ENCODE measurements around the gene GNG12. TPM values are rescaled to one million over a fixed set of nuclear protein-coding genes. Genes with fewer than 3 reads are reported as not detected.

The GNG12 gene
- total RNA-seq, 1 donor from 2014 or later, result 0.05 TPM

DNA sequence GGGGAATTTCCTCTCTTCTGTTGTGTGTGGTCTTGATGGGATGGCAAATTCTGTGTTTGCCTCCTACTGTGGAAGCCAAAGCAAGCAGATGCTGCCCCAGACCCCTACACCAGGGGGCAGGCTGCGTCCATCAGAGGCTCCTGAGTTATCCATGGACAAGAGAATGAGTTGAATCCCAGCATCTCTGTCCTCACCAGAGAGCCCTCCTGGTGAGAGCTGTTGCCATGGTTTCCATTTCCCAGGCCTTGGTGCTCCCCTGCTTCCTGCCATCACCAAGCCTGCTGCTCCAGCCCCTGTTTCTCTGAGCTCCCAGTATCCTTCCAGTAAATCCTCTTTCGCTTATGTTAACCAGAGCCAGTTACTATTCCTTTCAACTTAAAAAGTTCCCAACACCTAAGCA lies 20.4 kb upstream of the GNG12 start:
- no peaks in the 10 kb centered on the region for H3K9me3 Mint-ChIP-seq
- H3K4me1 Mint-ChIP-seq, result no peaks in the 10 kb centered on the region
- H3K27ac Mint-ChIP-seq, result no peak overlapping the region
- DNase-seq, result peak; percentile 62
- H3K36me3 Mint-ChIP-seq (ENCODE audit: low read depth), result no peaks in the 10 kb centered on the region
- peaks cover 9% of the 10 kb centered on the region for H3K27me3 Mint-ChIP-seq
- intact Hi-C loops (cut with micrococcal nuclease), result loop anchor here (2.0 to 10.0 kb wide), 3 partner anchors 263 to 1881 kb away; no protein-coding TSS in a partner anchor
- H3K4me3 Mint-ChIP-seq, result no peak overlapping the region

DNA sequence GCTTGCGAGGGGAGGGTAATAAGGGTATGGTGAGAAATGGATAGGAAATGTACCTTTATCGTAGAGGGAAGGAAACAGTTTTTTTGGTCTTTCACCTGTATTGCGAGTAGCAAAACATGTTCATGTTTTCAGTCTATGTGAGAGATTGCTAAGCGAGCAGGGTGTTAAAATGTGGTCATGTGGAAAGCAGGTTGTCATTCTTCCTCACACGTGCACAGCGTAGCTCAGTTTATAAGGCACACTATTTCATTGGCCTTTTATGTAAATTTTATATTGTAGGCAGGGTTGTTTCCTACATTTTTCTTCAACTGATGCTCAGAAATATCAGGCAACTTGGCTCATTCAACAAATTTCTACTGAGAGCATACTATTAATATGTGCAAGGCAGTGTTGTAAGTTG lies 18.5 kb upstream of the GNG12 start:
- DNase-seq, result no peak
- Mint-ChIP-seq H3K9me3 (no peaks in the 10 kb centered on the region), H3K4me1 (no peaks in the 10 kb centered on the region), H3K36me3 (ENCODE audit: low read depth) (no peaks in the 10 kb centered on the region), H3K4me3 (no peak overlapping the region), H3K27me3 (peaks cover 11% of the 10 kb centered on the region), H3K27ac (no peak overlapping the region)
- intact Hi-C loops (cut with micrococcal nuclease), result loop anchor here (2.0 to 10.0 kb wide), 3 partner anchors 265 to 1883 kb away; no protein-coding TSS in a partner anchor

DNA sequence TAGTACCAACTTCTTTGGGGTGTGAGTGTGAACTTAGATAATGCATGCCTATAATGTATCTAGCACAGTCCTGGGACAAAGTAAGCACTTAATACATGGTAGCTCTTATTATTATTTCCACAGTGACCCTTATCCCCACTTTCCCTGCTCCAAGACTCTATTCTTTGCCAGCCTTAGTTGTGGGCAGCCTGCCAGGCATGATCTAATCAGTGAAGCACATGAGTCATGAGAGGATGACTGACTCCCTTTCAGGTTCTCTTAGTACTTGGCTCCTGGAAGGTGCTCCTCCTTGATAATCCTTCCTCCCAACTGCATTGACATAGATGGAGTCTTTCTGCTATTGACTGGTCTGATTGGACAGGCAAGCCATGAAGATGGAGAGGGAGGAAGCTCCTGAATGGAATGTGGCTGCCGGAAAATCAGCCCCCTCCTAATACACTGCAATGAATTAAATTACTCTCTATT lies 17.4 kb upstream of the GNG12 start:
- H3K27ac Mint-ChIP-seq, result no peak overlapping the region
- H3K36me3 Mint-ChIP-seq (ENCODE audit: low read depth), result no peaks in the 10 kb centered on the region
- DNase-seq, result no peak
- H3K27me3 Mint-ChIP-seq, result peaks cover 10% of the 10 kb centered on the region
- intact Hi-C loops (cut with micrococcal nuclease), result loop anchor here (10.0 kb wide), 2 partner anchors 494 to 1884 kb away; no protein-coding TSS in a partner anchor
- no peaks in the 10 kb centered on the region for H3K9me3 Mint-ChIP-seq
- H3K4me3 Mint-ChIP-seq, result no peak overlapping the region
- no peaks in the 10 kb centered on the region for H3K4me1 Mint-ChIP-seq

DNA sequence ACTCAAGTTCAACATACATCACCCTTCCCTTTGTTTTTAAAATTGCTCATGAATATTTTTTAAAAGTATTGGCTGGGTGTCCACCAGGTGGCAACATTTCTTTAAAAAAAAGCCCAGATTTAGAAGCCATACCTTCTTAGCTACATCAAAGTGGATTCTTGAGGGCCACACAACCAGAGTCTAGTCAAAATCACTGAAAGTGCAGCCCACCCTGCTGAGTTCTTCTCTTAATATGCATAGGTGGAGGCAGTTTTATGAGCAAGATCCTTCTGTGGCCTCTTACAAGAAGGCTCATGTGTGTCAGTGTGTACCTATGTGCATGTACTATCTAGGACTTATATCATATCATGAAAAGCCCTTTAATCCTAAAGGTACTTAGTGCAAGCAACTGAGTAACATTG lies 16.9 kb upstream of the GNG12 start:
- no peak overlapping the region for H3K27ac Mint-ChIP-seq
- H3K36me3 Mint-ChIP-seq (ENCODE audit: low read depth), result no peaks in the 10 kb centered on the region
- no peaks in the 10 kb centered on the region for H3K4me1 Mint-ChIP-seq
- intact Hi-C loops (cut with micrococcal nuclease), result loop anchor here (10.0 kb wide), 2 partner anchors 495 to 1885 kb away; no protein-coding TSS in a partner anchor
- H3K27me3 Mint-ChIP-seq, result peaks cover 7% of the 10 kb centered on the region
- H3K9me3 Mint-ChIP-seq, result no peaks in the 10 kb centered on the region
- no peak overlapping the region for H3K4me3 Mint-ChIP-seq
- peak; percentile 60 for DNase-seq

DNA sequence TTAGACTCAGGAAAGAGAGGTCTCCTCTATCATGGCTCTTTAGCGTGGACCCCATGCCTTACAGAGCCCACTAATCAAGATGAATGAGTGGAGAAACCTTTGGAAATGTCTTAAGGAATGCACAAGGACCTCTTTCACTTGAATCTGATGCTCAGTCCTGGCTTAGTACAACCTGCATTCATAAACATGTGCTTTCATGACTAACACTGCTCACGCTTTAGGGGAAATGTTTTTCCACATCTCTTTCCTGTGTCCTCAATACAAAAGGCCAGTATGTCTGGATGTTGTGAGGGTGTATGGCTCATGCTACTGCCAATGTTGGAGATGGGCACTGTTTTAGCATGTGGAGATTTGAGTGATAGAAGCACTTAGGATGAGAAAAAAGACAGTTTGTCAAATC lies 14.2 kb upstream of the GNG12 start:
- H3K4me1 Mint-ChIP-seq, result no peaks in the 10 kb centered on the region
- H3K27me3 Mint-ChIP-seq, result peaks cover 19% of the 10 kb centered on the region
- H3K27ac Mint-ChIP-seq, result no peak overlapping the region
- DNase-seq, result no peak
- intact Hi-C loops (cut with micrococcal nuclease), result no loop called here
- H3K36me3 Mint-ChIP-seq (ENCODE audit: low read depth), result no peaks in the 10 kb centered on the region
- H3K9me3 Mint-ChIP-seq, result no peaks in the 10 kb centered on the region
- no peak overlapping the region for H3K4me3 Mint-ChIP-seq

DNA sequence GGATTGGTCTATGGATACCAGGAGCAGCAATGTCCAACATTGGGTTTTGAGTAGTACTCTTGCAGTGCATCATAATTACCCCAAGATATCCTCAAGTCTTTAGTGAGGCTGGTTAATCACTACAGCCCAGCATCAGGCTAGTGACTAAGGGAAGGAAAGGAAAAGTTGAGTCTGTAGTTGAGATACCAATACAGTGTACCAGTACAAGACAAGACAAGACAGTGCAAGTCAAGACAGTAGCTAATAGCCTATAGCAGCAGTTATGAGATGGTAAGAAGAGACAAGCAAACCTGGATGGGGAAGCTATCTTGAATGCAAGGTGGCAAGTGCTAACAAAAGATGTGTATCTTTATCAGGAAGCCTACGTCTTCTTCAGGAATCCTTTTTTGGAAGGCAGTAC lies 13.3 kb upstream of the GNG12 start:
- Mint-ChIP-seq H3K4me1 (no peaks in the 10 kb centered on the region), H3K27me3 (peaks cover 19% of the 10 kb centered on the region), H3K36me3 (ENCODE audit: low read depth) (no peaks in the 10 kb centered on the region), H3K4me3 (no peak overlapping the region), H3K9me3 (no peaks in the 10 kb centered on the region), H3K27ac (no peak overlapping the region)
- intact Hi-C loops (cut with micrococcal nuclease), result no loop called here
- DNase-seq, result no peak

DNA sequence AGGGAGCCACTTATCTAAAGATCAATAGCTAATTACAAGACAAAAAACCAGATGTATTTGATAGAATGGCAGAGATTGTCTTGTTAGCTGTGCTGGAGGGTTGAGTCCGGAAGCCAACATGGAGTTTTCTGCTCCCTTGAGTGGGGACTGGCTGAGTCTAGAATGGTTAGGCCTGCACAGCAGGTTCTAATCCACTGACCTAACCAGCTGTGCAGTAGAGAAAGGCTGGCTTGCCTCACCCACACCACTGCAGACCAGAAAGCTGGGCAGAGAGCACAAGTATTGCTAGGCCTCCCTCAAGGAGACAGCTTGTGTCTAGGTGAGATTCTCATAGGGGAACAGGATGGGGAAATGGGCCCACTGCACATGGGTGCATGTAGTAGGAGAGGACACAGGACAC lies 11.7 kb upstream of the GNG12 start:
- H3K36me3 Mint-ChIP-seq (ENCODE audit: low read depth), result no peaks in the 10 kb centered on the region
- H3K4me3 Mint-ChIP-seq, result no peak overlapping the region
- intact Hi-C loops (cut with micrococcal nuclease), result no loop called here
- peaks cover 25% of the 10 kb centered on the region for H3K27me3 Mint-ChIP-seq
- DNase-seq, result no peak
- H3K9me3 Mint-ChIP-seq, result no peaks in the 10 kb centered on the region
- no peaks in the 10 kb centered on the region for H3K4me1 Mint-ChIP-seq
- H3K27ac Mint-ChIP-seq, result no peak overlapping the region

DNA sequence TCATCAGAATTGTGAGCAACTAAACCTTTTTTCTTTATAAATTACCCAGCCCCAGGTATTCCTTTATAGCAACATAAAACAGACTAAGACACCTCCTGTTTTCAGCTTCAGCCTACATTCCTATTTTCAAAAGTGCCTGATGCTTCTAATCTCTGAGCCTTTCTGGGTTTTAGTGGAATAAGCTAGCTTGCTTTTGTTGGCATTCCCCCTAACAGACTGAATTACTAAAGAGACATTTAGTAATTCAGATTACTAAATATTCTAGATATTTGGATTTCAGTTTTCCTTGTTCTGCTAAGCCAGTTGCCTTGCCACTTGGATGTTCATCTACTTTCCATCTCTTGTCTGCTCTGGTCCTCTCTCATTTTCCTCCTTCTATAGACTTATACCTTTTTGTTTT lies 10.5 kb upstream of the GNG12 start:
- Mint-ChIP-seq H3K27me3 (peaks cover 34% of the 10 kb centered on the region), H3K27ac (no peak overlapping the region)

DNA sequence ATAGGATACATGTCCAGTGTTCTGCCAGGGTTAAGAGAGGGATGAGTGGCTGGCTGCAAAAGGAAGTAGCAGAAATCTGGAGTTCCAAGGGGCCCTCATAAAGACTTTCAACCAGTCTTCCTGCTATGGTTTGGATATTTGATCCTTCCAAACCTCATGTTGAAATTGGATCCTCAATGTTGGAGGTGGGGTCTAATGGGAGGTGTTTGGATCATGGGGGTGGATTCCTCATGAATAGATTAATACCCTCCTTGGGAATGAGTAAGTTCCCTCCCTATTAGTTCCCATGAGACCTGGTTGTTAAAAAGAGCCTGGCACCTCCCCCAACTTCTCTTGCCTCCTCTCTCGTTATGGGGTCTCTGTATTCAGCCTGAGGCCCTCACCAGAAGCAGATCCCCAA lies 10.1 kb upstream of the GNG12 start:
- no peaks in the 10 kb centered on the region for H3K4me1 Mint-ChIP-seq
- H3K27me3 Mint-ChIP-seq, result peaks cover 38% of the 10 kb centered on the region

More for the DNA sequence above, 10.5 kb upstream of the GNG12 start:
- intact Hi-C loops (cut with micrococcal nuclease), result no loop called here
- no peaks in the 10 kb centered on the region for H3K9me3 Mint-ChIP-seq
- DNase-seq, result no peak
- H3K36me3 Mint-ChIP-seq (ENCODE audit: low read depth), result no peaks in the 10 kb centered on the region
- no peak overlapping the region for H3K4me3 Mint-ChIP-seq
- H3K4me1 Mint-ChIP-seq, result no peaks in the 10 kb centered on the region

DNA sequence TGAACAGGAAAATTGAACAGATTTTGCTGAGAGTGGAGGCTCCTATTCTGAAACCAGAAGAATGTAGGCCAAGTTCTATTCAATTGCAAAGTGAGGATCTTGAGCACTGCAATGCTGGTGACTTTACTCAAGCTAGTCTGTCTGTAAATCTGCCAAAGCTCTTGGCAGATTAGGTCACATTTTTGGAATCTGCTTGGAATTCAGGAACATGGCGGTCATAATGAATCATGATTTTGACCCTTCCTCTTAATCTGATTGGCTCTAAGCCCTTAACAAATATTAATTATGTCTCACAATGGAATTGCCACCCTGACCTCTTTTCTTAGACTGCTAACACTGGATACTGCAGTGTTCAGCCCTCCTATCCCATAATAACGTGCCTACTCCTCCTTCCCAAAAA lies 7.2 kb upstream of the GNG12 start:
- no peaks in the 10 kb centered on the region for H3K4me1 Mint-ChIP-seq
- no peaks in the 10 kb centered on the region for H3K9me3 Mint-ChIP-seq
- DNase-seq, result no peak
- H3K4me3 Mint-ChIP-seq, result no peak overlapping the region
- H3K36me3 Mint-ChIP-seq (ENCODE audit: low read depth), result no peaks in the 10 kb centered on the region
- intact Hi-C loops (cut with micrococcal nuclease), result no loop called here
- no peak overlapping the region for H3K27ac Mint-ChIP-seq
- peaks cover 55% of the 10 kb centered on the region for H3K27me3 Mint-ChIP-seq

More for the DNA sequence above, 10.1 kb upstream of the GNG12 start:
- H3K9me3 Mint-ChIP-seq, result no peaks in the 10 kb centered on the region
- intact Hi-C loops (cut with micrococcal nuclease), result no loop called here
- no peak for DNase-seq
- no peak overlapping the region for H3K4me3 Mint-ChIP-seq
- no peaks in the 10 kb centered on the region for H3K36me3 Mint-ChIP-seq (ENCODE audit: low read depth)
- H3K27ac Mint-ChIP-seq, result no peak overlapping the region

DNA sequence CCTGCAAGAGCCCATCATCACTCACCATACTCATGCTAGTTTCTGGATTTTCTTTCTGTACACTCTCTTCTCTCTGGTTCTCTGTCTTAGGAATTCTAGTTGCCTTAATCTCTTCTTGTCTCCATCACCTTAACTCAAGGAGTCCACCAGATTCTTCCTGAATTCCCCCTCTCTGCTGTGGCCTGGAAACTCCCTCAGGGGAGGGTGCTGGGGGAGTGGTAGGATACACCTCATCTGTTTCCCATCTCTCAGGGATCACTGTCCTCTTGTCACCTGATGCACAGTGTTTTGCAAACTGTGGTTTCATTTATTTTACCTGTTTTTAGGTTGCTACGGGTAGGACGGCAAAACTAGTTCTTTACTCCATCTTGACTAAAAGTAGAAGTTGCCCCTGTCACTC lies 6.6 kb upstream of the GNG12 start:
- H3K27ac Mint-ChIP-seq, result no peak overlapping the region
- no peaks in the 10 kb centered on the region for H3K36me3 Mint-ChIP-seq (ENCODE audit: low read depth)
- no peaks in the 10 kb centered on the region for H3K4me1 Mint-ChIP-seq
- DNase-seq, result no peak
- H3K4me3 Mint-ChIP-seq, result no peak overlapping the region
- intact Hi-C loops (cut with micrococcal nuclease), result no loop called here
- H3K9me3 Mint-ChIP-seq, result no peaks in the 10 kb centered on the region
- peaks cover 55% of the 10 kb centered on the region for H3K27me3 Mint-ChIP-seq

DNA sequence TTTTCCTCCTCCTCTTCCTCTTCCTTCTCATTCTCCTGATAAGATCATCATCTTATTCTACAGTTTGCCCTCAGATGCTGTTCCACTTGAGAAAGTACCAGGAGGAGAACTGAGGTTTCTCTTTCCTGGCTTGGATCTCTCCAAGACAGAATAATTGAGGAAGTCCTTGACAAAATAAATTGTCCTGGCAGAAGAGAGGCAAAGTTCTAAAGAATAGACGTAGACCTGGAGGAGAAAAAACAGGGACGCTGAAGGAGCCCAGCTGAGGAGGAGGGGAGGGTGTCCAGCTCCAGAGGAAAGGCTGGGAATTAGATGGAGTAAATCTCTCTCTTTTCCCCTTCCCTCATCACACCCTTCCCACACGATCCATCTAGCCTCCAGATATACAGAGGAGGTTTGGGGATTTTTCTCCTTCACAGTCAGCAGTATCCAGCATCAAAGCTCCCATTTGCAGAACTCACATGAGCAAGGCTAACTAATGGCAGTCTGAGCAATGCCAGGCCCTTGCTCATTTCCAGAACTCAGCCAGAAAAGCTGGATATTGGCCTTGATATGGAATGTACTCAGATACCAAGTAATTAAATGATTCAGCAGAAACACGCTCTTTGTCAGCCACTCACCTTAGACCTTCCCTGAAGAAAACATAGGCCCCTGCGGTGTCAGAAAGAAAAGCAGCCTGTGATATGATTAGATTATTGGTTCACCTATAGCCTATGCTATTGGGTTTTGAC lies 5.1 kb upstream of the GNG12 start:
- DNase-seq, result no peak
- Mint-ChIP-seq H3K36me3 (ENCODE audit: low read depth) (no peaks in the 10 kb centered on the region), H3K27ac (no peak overlapping the region), H3K4me1 (no peaks in the 10 kb centered on the region), H3K27me3 (peaks cover 66% of the 10 kb centered on the region), H3K4me3 (no peak overlapping the region), H3K9me3 (no peaks in the 10 kb centered on the region)
- intact Hi-C loops (cut with micrococcal nuclease), result no loop called here

DNA sequence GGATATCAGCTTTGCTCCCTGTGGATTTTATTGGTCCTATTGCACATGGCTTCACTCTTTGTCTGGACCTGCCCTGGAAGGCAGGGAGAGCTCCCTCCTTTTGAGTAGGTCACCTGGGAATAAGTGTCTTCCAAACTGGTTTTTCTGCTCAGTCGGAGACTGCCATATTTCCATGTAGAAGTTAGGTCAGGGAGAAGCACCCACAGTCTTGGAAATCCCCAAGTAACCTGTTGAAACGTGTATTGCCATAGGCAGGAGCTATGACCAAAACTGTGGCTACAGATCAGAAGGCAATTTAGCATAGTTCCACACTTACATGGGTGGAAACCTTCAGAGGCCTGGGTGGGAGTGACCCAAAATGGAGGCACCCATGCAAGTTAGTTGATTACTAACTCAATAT lies 3.5 kb upstream of the GNG12 start:
- Mint-ChIP-seq H3K27ac (no peak overlapping the region), H3K36me3 (ENCODE audit: low read depth) (no peaks in the 10 kb centered on the region), H3K27me3 (peaks cover 67% of the 10 kb centered on the region), H3K4me3 (no peak overlapping the region), H3K9me3 (no peaks in the 10 kb centered on the region), H3K4me1 (peaks cover 8% of the 10 kb centered on the region)
- intact Hi-C loops (cut with micrococcal nuclease), result no loop called here
- DNase-seq, result no peak

DNA sequence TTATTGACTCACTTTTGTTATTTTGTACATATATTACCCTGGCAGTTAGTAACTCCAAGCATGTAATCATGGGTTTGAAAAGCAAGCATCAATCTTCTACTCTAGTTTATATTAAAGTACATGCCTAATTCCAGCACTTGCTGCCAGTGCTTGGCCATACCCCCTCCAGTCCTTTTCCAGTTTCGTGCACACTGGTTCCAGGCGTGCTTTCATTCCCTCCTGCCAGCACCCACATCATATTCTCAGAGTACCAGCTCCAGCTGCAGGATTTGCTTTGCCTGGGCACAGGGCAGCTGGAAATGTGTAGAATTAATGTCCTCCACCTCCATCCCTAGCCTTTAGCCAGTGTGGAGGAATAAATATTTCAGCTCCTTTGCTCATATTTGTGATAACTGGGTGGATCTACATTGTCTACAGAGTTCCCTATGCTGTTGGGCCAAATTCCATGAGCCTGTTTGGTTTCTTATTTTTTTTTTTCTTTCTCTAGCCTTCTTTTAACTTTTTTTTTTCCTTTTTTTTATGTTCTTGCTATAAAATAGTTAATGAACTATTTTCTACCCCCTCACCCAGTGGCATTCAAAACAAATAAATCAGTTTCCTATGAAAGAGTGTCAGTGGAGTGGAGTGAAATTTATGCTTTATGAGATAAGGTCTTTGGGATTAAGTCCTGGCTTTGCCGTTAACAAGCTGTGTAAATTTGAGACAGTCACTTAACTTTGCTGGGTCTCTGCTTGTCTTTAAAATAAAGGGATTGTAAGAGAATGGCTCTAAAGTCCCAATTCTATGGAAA lies 2.6 kb upstream of the GNG12 start:
- intact Hi-C loops (cut with micrococcal nuclease), result no loop called here
- peaks cover 9% of the 10 kb centered on the region for H3K4me1 Mint-ChIP-seq
- no peak for DNase-seq
- no peaks in the 10 kb centered on the region for H3K36me3 Mint-ChIP-seq (ENCODE audit: low read depth)
- H3K27me3 Mint-ChIP-seq, result peaks cover 72% of the 10 kb centered on the region
- H3K9me3 Mint-ChIP-seq, result no peaks in the 10 kb centered on the region
- H3K27ac Mint-ChIP-seq, result no peak overlapping the region
- H3K4me3 Mint-ChIP-seq, result no peak overlapping the region
